ENCODE measurements around the gene DHX15.

DHX15 gene

GRCh38 chr4:24561438-24562139, 22.8 kb downstream of the DHX15 start:
- Histone ChIP-seq H3K36me3 (ENCODE audit: control insufficient read depth, insufficient read depth, low read length) (peaks cover 67% of the 10 kb centered on the region), H3K9me3 (ENCODE audit: control insufficient read depth, insufficient read depth, low read depth, low read length) (no peaks in the 10 kb centered on the region), H3K4me1 (ENCODE audit: control insufficient read depth, insufficient read depth, low read length) (peaks cover 14% of the 10 kb centered on the region; the same call in 1 of the 2 replicates), H3K27me3 (ENCODE audit: control insufficient read depth, insufficient read depth, low read length) (no peaks in the 10 kb centered on the region), H3K27ac (ENCODE audit: low read depth, low read length) (no peak overlapping the region), H3K4me3 (ENCODE audit: low read depth, low read length) (no peak overlapping the region), H3K9ac (ENCODE audit: low read length) (no peak overlapping the region)

- H3K4me1 ChIP-seq (ENCODE audit: control insufficient read depth, insufficient read depth, low read length), result peaks cover 14% of the 10 kb centered on the region; the same call in 1 of the 2 replicates
- no peak overlapping the region for H3K9ac ChIP-seq (ENCODE audit: low read length)
- no peaks in the 10 kb centered on the region for H3K9me3 ChIP-seq (ENCODE audit: control insufficient read depth, insufficient read depth, low read depth, low read length)
- H3K36me3 ChIP-seq (ENCODE audit: control insufficient read depth, insufficient read depth, low read length), result peaks cover 68% of the 10 kb centered on the region
- H3K4me3 ChIP-seq (ENCODE audit: low read depth, low read length), result no peak overlapping the region
- no peak overlapping the region for H3K27ac ChIP-seq (ENCODE audit: low read depth, low read length)
- H3K27me3 ChIP-seq (ENCODE audit: control insufficient read depth, insufficient read depth, low read length), result no peaks in the 10 kb centered on the region
Measured at GRCh38 chr4:24560868-24561368, 23.4 kb downstream of the DHX15 start.

GRCh38 chr4:24559889-24560288, 24.5 kb downstream of the DHX15 start:
- no peak overlapping the region for H3K9ac ChIP-seq (ENCODE audit: low read length)
- H3K27ac ChIP-seq (ENCODE audit: low read depth, low read length), result no peak overlapping the region
- peaks cover 14% of the 10 kb centered on the region; the same call in 1 of the 2 replicates for H3K4me1 ChIP-seq (ENCODE audit: control insufficient read depth, insufficient read depth, low read length)
- H3K36me3 ChIP-seq (ENCODE audit: control insufficient read depth, insufficient read depth, low read length), result peaks cover 69% of the 10 kb centered on the region
- H3K9me3 ChIP-seq (ENCODE audit: control insufficient read depth, insufficient read depth, low read depth, low read length), result no peaks in the 10 kb centered on the region
- H3K4me3 ChIP-seq (ENCODE audit: low read depth, low read length), result no peak overlapping the region
- H3K27me3 ChIP-seq (ENCODE audit: control insufficient read depth, insufficient read depth, low read length), result no peaks in the 10 kb centered on the region

- Histone ChIP-seq H3K27ac (ENCODE audit: low read depth, low read length) (0 out of 2 replicates have a peak overlapping the region, but pooled peaks have one; percentile 21), H3K4me3 (ENCODE audit: low read depth, low read length) (no peak overlapping the region), H3K36me3 (ENCODE audit: control insufficient read depth, insufficient read depth, low read length) (peaks cover 69% of the 10 kb centered on the region), H3K9ac (ENCODE audit: low read length) (no peak overlapping the region), H3K4me1 (ENCODE audit: control insufficient read depth, insufficient read depth, low read length) (peaks cover 14% of the 10 kb centered on the region; the same call in 1 of the 2 replicates), H3K27me3 (ENCODE audit: control insufficient read depth, insufficient read depth, low read length) (no peaks in the 10 kb centered on the region), H3K9me3 (ENCODE audit: control insufficient read depth, insufficient read depth, low read depth, low read length) (no peaks in the 10 kb centered on the region)
Measured at GRCh38 chr4:24559032-24559821, 25.1 kb downstream of the DHX15 start.

GRCh38 chr4:24557026-24558025, 27.0 kb downstream of the DHX15 start:
- no peaks in the 10 kb centered on the region for H3K27me3 ChIP-seq (ENCODE audit: control insufficient read depth, insufficient read depth, low read length)
- H3K4me3 ChIP-seq (ENCODE audit: low read depth, low read length), result no peak overlapping the region
- no peaks in the 10 kb centered on the region for H3K9me3 ChIP-seq (ENCODE audit: control insufficient read depth, insufficient read depth, low read depth, low read length)
- no peak overlapping the region for H3K9ac ChIP-seq (ENCODE audit: low read length)
- H3K36me3 ChIP-seq (ENCODE audit: control insufficient read depth, insufficient read depth, low read length), result peaks cover 68% of the 10 kb centered on the region
- peaks cover 19% of the 10 kb centered on the region for H3K4me1 ChIP-seq (ENCODE audit: control insufficient read depth, insufficient read depth, low read length)
- H3K27ac ChIP-seq (ENCODE audit: low read depth, low read length), result no peak overlapping the region; the same call in 1 of the 2 replicates

GRCh38 chr4:24551492-24552289, 32.7 kb downstream of the DHX15 start:
- H3K27ac ChIP-seq (ENCODE audit: low read depth, low read length), result 0 out of 2 replicates have a peak overlapping the region, but pooled peaks have one; percentile 40
- H3K9me3 ChIP-seq (ENCODE audit: control insufficient read depth, insufficient read depth, low read depth, low read length), result no peaks in the 10 kb centered on the region
- H3K27me3 ChIP-seq (ENCODE audit: control insufficient read depth, insufficient read depth, low read length), result no peaks in the 10 kb centered on the region
- no peak overlapping the region for H3K4me3 ChIP-seq (ENCODE audit: low read depth, low read length)
- H3K9ac ChIP-seq (ENCODE audit: low read length), result no peak overlapping the region
- H3K4me1 ChIP-seq (ENCODE audit: control insufficient read depth, insufficient read depth, low read length), result peaks cover 32% of the 10 kb centered on the region
- H3K36me3 ChIP-seq (ENCODE audit: control insufficient read depth, insufficient read depth, low read length), result peaks cover 78% of the 10 kb centered on the region

- H3K9me3 ChIP-seq (ENCODE audit: control insufficient read depth, insufficient read depth, low read depth, low read length), result no peaks in the 10 kb centered on the region
- H3K36me3 ChIP-seq (ENCODE audit: control insufficient read depth, insufficient read depth, low read length), result peaks cover 73% of the 10 kb centered on the region
- no peak overlapping the region for H3K27ac ChIP-seq (ENCODE audit: low read depth, low read length)
- H3K4me1 ChIP-seq (ENCODE audit: control insufficient read depth, insufficient read depth, low read length), result peaks cover 40% of the 10 kb centered on the region
- no peak overlapping the region for H3K4me3 ChIP-seq (ENCODE audit: low read depth, low read length)
- no peaks in the 10 kb centered on the region for H3K27me3 ChIP-seq (ENCODE audit: control insufficient read depth, insufficient read depth, low read length)
- no peak overlapping the region for H3K9ac ChIP-seq (ENCODE audit: low read length)
Measured at GRCh38 chr4:24550441-24551175, 33.7 kb downstream of the DHX15 start.

GRCh38 chr4:24547979-24548378, 36.4 kb downstream of the DHX15 start:
- H3K27me3 ChIP-seq (ENCODE audit: control insufficient read depth, insufficient read depth, low read length), result no peaks in the 10 kb centered on the region
- H3K4me1 ChIP-seq (ENCODE audit: control insufficient read depth, insufficient read depth, low read length), result peaks cover 66% of the 10 kb centered on the region
- H3K9me3 ChIP-seq (ENCODE audit: control insufficient read depth, insufficient read depth, low read depth, low read length), result no peaks in the 10 kb centered on the region
- no peak overlapping the region for H3K27ac ChIP-seq (ENCODE audit: low read depth, low read length)
- H3K4me3 ChIP-seq (ENCODE audit: low read depth, low read length), result no peak overlapping the region
- peaks cover 63% of the 10 kb centered on the region for H3K36me3 ChIP-seq (ENCODE audit: control insufficient read depth, insufficient read depth, low read length)
- no peak overlapping the region for H3K9ac ChIP-seq (ENCODE audit: low read length)

GRCh38 chr4:24544208-24544988, 40.0 kb downstream of the DHX15 start:
- Histone ChIP-seq H3K36me3 (ENCODE audit: control insufficient read depth, insufficient read depth, low read length) (peaks cover 79% of the 10 kb centered on the region), H3K9me3 (ENCODE audit: control insufficient read depth, insufficient read depth, low read depth, low read length) (no peaks in the 10 kb centered on the region), H3K27me3 (ENCODE audit: control insufficient read depth, insufficient read depth, low read length) (no peaks in the 10 kb centered on the region), H3K4me3 (ENCODE audit: low read depth, low read length) (peak overlapping the region; percentile 4; the same call in 1 of the 2 replicates), H3K4me1 (ENCODE audit: control insufficient read depth, insufficient read depth, low read length) (peaks cover 43% of the 10 kb centered on the region), H3K27ac (ENCODE audit: low read depth, low read length) (no peak overlapping the region; the same call in 1 of the 2 replicates), H3K9ac (ENCODE audit: low read length) (no peak overlapping the region)
